HepG2 (cell line): ENCODE data around the gene VAMP5. TPM values are rescaled to one million over a fixed set of nuclear protein-coding genes. Genes with fewer than 3 reads are reported as not detected.

Experiments used
- BHLHE40 ChIP-seq: IDR thresholded peaks from 2 replicates; pipeline ENCODE4 v1.6.1; 2011; ENCODE audit warnings: low read length, improper control_type of control experiment
- CHCHD3 ChIP-seq: sonication (generic); formaldehyde crosslinking; IDR thresholded peaks from 2 replicates; pipeline ENCODE4 v1.8.0; 2022; ENCODE audit warnings: mild to moderate bottlenecking, missing genetic modification reagents, moderate library complexity
- GPBP1L1 ChIP-seq: sonication (generic); formaldehyde crosslinking; IDR thresholded peaks from 2 replicates; pipeline ENCODE4 v1.5.0; 2020; ENCODE audit warnings: mild to moderate bottlenecking, missing genetic modification reagents
- KMT2B ChIP-seq: IDR thresholded peaks from 2 replicates; pipeline ENCODE4 v1.6.1; 2016; ENCODE audit warnings: missing genetic modification reagents, missing compliant biosample characterization
- MAFG ChIP-seq: sonication (generic); formaldehyde crosslinking; IDR thresholded peaks from 2 replicates; pipeline ENCODE4 v1.5.1; 2020; ENCODE audit warnings: mild to moderate bottlenecking, missing genetic modification reagents
- PHF8 ChIP-seq: sonication (generic); formaldehyde crosslinking; IDR thresholded peaks from 2 replicates; pipeline ENCODE4 v1.5.0; 2020; ENCODE audit warnings: missing genetic modification reagents
- SAP130 ChIP-seq: IDR thresholded peaks from 2 replicates; pipeline ENCODE4 v1.6.1; 2016; ENCODE audit warnings: low read depth
- ZC3H13 ChIP-seq: sonication (generic); formaldehyde crosslinking; IDR thresholded peaks from 2 replicates; pipeline ENCODE4 v1.8.1; 2023; ENCODE audit warnings: mild to moderate bottlenecking, missing genetic modification reagents, moderate library complexity
- ZNF205 ChIP-seq: IDR thresholded peaks from 2 replicates; pipeline ENCODE4 v1.6.1; 2018; ENCODE audit warnings: missing biosample characterization, missing genetic modification reagents
- ZNF567 ChIP-seq: sonication (generic); formaldehyde crosslinking; IDR thresholded peaks from 2 replicates; pipeline ENCODE4 v1.8.1; 2023; ENCODE audit warnings: mild to moderate bottlenecking, missing genetic modification reagents, borderline replicate concordance
- ZNF574 ChIP-seq: sonication (generic); formaldehyde crosslinking; IDR thresholded peaks from 2 replicates; pipeline ENCODE4 v1.4.0; 2020; ENCODE audit warnings: missing genetic modification reagents
- ZNF713 ChIP-seq: sonication (generic); formaldehyde crosslinking; IDR thresholded peaks from 2 replicates; pipeline ENCODE4 v1.4.0; 2020; ENCODE audit warnings: mild to moderate bottlenecking, missing genetic modification reagents
- ZUFSP ChIP-seq: sonication (generic); formaldehyde crosslinking; IDR thresholded peaks from 2 replicates; pipeline ENCODE4 v1.9.0; 2021; ENCODE audit warnings: missing genetic modification reagents, mild to moderate bottlenecking, borderline replicate concordance
- polyA plus RNA-seq, 8 experiments: library from polyadenylated mRNA; depleted of rRNA in 3 of 8; stranded (reverse) in 7 of 8; unstranded in 1 of 8; fragments of >200 nt; fragmentation: Illumina TruSeq in 4 of 8; extraction: Trizol in 4 of 8; gene quantifications; 2 replicates each; pipeline versions ENCODE4 v1.2.1 to v1.2.3, GENCODE V29; 2011 to 2016; ENCODE audit warnings: low read depth in 4 of 8, missing spikeins in 1 of 8, mixed read lengths in 1 of 8; ENCODE audit not compliant: insufficient read depth in 1 of 8
- total RNA-seq, 5 experiments: library from RNA; depleted of rRNA; stranded (reverse); fragments of >200 nt; fragmentation: Illumina TruSeq; extraction: Trizol; gene quantifications; 2 replicates each; pipeline ENCODE4 v1.2.3, GENCODE V29; 2016; ENCODE audit warnings: low read depth in 1 of 5
- TF ChIP-seq, protein P1 (sequence below): sonication (generic); formaldehyde crosslinking; IDR thresholded peaks from 2 replicates; pipeline ENCODE4 v1.5.1; 2020; ENCODE audit warnings: mild to moderate bottlenecking, missing genetic modification reagents, moderate library complexity
- TF ChIP-seq, protein P2 (sequence below): sonication (generic); formaldehyde crosslinking; IDR thresholded peaks from 2 replicates; pipeline ENCODE4 v1.8.0; 2022; ENCODE audit warnings: mild to moderate bottlenecking, missing genetic modification reagents

VAMP5 gene
- total and polyA plus RNA-seq, 2 of the 13 experiments (the other 11 are each of a cell fraction or from before 2014, with no cell fraction given), result 7.2 to 56.7 TPM

GRCh38 chr2:85578243-85579180, 5.7 kb upstream of the VAMP5 start (continued):
- TF ChIP-seq ZUFSP (CRISPR knock-in tag) (no peak), SAP130 (CRISPR knock-in tag) (peak; percentile 53; the same call in 1 of the 2 replicates), ZNF205 (CRISPR knock-in tag) (no peak), ZNF713 (no peak), ZC3H13 (CRISPR knock-in tag) (no peak), KMT2B (CRISPR knock-in tag) (0 out of 2 replicates have a peak, but pooled peaks have one; percentile 43), GPBP1L1 (CRISPR knock-in tag) (no peak), ZNF567 (CRISPR knock-in tag) (no peak), PHF8 (CRISPR knock-in tag) (0 out of 2 replicates have a peak, but pooled peaks have one; percentile 44), ZNF574 (no peak), CHCHD3 (CRISPR knock-in tag) (peak; percentile 13; the same call in 1 of the 2 replicates), MAFG (CRISPR knock-in tag) (no peak), BHLHE40 (no peak; the same call in 1 of the 2 replicates)
- TF ChIP-seq, protein P1, sequence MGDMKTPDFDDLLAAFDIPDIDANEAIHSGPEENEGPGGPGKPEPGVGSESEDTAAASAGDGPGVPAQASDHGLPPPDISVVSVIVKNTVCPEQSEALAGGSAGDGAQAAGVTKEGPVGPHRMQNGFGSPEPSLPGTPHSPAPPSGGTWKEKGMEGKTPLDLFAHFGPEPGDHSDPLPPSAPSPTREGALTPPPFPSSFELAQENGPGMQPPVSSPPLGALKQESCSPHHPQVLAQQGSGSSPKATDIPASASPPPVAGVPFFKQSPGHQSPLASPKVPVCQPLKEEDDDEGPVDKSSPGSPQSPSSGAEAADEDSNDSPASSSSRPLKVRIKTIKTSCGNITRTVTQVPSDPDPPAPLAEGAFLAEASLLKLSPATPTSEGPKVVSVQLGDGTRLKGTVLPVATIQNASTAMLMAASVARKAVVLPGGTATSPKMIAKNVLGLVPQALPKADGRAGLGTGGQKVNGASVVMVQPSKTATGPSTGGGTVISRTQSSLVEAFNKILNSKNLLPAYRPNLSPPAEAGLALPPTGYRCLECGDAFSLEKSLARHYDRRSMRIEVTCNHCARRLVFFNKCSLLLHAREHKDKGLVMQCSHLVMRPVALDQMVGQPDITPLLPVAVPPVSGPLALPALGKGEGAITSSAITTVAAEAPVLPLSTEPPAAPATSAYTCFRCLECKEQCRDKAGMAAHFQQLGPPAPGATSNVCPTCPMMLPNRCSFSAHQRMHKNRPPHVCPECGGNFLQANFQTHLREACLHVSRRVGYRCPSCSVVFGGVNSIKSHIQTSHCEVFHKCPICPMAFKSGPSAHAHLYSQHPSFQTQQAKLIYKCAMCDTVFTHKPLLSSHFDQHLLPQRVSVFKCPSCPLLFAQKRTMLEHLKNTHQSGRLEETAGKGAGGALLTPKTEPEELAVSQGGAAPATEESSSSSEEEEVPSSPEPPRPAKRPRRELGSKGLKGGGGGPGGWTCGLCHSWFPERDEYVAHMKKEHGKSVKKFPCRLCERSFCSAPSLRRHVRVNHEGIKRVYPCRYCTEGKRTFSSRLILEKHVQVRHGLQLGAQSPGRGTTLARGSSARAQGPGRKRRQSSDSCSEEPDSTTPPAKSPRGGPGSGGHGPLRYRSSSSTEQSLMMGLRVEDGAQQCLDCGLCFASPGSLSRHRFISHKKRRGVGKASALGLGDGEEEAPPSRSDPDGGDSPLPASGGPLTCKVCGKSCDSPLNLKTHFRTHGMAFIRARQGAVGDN, result peak; percentile 79
- TF ChIP-seq, protein P2, sequence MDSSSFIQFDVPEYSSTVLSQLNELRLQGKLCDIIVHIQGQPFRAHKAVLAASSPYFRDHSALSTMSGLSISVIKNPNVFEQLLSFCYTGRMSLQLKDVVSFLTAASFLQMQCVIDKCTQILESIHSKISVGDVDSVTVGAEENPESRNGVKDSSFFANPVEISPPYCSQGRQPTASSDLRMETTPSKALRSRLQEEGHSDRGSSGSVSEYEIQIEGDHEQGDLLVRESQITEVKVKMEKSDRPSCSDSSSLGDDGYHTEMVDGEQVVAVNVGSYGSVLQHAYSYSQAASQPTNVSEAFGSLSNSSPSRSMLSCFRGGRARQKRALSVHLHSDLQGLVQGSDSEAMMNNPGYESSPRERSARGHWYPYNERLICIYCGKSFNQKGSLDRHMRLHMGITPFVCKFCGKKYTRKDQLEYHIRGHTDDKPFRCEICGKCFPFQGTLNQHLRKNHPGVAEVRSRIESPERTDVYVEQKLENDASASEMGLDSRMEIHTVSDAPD (CRISPR knock-in tag), result 0 out of 2 replicates have a peak, but pooled peaks have one; percentile 40
